GM21619 (cell line): ENCODE measurements around the gene HOXA5.

Experiments used
- ATAC-seq: cut with Tn5 transposase; IDR thresholded peaks from one replicate; pipeline ENCODE4 v1.9.1; 2021; ENCODE audit not compliant: unreplicated experiment

HOXA5 gene

DNA sequence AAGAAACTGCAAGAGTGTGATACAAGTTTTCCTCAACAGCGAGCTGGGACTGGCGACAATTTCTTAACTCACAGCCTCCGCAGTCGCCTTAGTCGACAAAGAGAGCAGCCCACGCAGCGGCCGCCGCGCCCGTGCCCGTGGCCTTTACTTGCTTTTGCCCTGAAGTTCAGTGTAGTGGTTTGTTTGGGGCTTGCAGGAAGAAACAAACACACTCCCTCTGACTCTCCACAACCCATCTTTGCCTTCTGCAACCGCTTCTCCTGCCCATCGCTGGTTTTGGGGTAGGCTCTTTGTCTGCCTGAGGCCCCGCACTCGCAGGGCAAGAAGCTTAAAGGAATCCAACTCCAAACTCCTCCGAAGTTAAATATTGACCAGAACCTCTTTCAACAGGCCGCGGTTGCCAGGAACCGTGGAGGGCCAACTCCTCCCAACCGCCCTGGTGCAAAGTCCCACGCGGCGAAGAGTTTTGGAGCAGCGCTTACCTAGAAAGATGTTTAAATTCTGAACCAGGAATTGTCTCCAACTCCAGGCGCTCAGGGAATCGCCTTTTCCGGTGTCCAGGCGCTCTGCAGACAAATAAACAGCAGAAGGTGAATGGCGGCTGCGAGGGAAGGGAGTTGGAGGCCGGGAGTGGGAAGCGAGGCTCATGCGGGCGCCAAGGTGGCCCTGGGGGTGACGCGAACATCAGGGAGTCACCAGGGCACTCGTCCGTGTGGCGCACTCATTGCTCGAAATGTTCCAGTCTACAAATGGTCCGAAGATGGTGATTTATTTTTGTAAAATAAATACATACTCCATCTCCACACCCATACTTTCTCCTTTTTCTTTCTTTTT, 21.2 kb downstream of the HOXA5 start:
- ATAC-seq: no peak

DNA sequence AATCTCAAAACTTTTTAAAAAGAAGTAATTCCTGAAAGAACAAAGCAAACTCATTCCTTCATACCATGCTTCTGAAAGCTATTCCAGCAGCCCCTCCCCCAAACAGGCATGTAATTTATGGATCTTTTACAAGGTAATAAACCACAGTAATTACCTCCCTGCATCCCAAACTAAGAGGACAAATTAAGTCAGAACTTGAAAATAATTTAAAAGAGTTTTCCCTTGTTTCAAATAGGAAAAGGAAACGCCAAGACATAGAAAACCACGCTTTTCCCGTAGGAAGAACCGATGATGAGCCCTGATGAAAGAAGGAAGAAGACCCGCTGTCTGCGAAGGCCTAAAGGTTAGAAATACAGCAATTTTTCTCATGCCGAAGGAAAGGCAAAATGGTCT, 21.8 kb downstream of the HOXA5 start:
- no peak for ATAC-seq

DNA sequence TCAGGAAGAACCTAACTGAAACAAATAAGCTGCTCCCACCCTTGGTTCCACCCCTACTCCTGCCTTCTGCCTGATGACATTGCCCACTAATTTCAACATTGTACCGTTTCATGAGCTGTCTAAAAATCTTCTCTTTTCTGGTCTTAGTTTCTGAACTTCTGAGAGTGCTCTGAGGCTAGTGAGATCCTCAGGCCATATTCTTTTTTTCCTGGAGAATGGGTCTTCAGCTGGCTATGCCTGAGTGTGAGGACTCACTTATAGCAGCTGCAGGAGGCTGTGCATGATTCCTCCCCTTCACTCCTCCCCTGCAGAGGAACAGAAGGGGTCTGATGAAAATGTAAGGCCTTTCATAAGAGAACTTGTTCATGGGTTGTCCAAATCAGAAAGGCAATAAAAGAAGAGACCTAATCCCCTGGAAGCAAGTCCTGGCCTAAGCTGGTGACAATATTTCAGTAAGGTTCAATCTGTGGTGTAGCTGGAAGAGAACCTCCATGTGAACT, 24.0 kb downstream of the HOXA5 start:
- no peak for ATAC-seq

DNA sequence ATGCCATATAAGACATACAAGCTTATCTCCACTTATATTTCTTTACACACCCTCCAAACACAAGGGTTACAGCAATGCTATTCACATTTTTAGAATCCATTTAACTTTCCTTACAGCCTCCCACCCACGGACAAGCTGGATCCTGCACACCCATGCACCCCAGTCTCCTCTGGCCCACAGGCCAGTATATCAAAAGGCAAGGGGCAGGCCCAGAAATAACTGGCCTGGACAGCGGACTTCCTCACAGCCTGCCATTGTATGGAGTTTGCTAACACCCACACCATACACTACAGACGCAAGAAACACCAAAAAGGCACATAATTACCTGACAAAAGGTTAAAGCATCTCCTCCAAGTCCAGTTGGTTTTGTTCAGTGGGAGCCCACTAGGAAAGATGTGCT, 24.9 kb downstream of the HOXA5 start:
- no peak for ATAC-seq

DNA sequence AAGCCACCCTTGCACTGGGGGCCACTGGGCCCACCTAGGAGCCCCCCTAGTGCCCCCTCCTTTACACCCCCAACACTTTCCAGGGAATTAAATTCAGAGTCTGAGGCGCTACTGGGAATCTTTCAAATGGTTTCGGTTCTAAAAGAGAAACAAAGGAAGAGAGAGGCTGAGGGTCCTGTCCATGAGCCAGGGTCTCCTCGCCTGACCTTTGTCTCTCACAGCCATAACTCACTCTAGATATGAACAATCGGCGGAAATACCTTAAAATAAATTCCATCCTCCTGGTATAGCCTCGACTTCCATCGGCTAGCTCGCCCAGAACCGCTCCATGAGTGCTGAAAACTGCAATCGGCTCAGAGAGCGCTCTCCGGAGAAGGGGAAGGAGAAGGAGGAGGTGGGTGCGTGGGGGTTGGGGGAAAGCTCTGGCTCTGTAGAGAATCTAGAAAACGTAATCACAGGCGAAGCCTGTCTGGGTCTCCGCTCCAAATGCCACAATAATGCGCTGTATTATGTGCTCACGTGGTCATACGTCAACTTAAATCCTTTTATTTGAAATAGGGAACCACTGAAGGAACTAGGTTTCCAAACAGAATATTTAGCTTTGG, 25.5 kb downstream of the HOXA5 start:
- ATAC-seq: no peak

DNA sequence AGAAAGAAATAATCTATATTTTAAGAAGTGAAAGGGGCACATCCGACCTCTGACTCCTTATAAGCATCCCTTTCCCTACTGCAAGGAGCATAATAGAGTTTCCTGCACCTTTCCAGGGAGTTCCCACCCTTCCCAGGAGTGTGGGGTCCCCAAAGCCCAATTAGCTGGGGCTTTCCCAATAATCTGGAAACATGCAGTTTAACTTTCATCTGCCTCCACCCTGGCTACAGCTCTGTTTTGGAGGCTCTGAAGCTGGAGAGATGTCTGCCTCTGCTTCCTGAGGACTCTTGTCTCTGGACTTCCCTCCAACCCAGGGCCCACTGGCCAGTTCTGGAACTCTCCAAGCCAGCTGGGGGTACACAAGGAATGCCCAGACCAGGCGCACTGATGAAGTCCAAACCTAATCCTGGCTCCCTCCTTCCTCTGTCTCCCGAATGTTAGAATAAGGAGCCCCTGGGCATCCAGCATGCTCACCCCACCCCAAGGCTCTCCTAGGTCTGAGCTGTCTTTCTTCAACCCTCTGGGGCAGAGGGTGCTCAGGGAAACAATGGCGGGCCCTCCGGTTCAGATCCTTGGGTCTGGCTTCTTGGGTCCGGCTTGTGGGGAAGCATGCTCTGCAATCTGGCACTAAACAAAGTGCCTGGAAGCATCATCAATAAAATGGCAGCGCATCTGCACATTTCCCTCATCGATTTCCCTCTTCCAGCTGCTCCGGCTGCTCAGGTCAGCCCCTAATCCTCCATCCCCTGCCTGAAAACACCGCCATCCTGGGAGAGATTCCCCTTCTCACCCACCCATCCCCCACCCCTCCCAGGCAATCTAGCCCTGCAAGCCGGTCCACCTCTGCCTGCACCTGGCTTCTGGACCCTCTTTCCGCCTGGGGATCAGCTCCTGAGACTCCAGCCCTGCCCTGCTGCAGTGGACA, 26.3 kb downstream of the HOXA5 start:
- no peak for ATAC-seq

DNA sequence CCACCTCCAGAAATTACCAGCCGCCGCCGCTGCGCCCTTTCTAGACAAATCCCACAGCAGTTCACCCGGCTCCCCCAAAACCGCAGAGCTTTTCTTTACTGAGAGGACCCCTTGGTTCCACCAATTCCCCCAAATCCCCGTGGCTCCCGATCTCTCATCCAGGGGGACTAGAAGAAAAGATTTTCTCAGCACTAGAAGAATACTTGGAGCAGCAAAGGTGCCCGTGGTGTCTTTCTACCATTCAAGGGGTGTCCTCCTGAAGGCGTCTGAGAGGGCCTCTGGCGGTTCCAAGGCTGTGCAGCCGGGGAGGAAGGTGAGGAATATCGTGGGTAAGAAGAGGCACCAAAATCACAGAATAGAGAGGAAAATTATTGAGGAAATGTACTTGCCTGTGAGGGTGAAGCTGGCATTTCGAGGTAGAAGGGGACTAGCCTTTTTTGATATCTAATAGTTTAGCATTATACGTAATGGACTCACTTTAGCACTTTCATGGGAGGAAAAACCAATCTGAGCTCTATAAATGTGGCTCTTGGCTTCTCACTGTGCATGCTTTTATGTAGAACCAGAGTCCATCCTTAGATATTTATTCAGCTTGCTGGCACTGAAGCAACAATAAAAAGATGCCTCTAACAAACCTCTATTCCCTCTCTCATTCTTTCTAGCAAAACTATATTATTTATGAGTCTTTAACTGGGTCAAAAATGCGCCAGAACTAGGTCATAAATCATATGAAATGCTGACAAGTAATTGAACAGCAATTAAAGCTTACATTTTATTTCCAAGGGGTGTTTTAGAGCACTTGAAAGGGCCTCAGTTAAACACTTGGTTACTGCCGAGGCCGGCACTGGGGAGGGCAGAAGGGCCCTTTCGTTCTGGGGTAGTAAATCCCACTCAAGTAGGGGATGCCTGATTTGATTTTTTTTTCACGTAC, 27.2 kb downstream of the HOXA5 start:
- ATAC-seq: no peak

DNA sequence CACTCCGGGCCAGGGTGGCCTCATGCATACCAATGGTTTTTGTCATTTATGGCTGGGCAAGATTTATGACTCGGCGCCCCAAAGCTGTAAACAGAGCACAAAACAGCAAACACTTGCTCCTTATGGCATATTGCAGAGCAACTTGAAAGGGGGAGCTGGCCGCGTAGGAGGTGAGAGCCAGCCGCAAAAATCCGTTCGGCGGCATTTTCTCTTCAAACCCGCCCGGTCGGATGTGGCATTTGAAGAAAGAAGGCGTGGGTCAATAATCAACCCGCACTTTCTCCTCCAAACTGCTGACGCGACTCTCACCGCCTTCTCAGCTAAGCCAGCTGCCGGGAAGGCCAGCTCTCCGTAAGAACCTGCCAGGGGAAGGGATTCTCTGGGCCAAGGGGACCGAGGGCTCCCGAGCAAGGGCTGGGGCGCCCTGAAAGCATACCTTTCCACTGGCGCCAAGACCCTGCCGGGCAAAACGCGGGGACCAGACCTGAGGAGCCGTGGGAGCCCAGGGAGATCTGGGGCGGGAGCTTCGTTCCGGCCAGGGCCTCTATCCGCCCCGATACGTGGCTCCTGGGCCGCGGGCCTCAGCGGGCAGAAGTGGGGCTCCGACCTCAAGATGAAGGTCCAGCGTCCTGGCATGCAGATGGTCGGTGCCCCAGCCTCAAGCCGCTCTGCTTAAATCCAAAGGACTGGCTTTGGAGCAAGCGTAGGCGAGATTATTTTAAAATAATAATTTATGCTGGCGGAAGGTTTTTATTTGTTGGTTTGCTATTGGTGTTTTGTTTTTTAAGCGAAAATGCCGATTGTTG, 28.1 kb downstream of the HOXA5 start:
- no peak for ATAC-seq

DNA sequence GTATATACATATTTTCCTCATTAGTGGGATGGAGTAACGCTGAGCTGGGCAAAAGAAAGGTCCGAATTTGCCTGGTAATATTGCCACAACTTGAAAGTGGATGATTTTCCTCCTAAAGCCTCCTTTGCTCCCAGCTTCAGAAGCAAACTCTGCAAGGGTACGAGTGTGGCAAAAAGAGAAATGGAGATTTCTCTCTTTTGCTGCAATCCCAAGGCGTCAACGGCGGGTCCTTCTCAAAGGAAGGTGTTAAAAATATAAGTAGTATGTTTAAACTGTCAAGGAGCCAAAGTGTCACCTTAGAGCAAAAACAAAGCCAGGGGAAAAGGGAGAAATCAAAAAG, 28.6 kb downstream of the HOXA5 start:
- ATAC-seq: no peak

DNA sequence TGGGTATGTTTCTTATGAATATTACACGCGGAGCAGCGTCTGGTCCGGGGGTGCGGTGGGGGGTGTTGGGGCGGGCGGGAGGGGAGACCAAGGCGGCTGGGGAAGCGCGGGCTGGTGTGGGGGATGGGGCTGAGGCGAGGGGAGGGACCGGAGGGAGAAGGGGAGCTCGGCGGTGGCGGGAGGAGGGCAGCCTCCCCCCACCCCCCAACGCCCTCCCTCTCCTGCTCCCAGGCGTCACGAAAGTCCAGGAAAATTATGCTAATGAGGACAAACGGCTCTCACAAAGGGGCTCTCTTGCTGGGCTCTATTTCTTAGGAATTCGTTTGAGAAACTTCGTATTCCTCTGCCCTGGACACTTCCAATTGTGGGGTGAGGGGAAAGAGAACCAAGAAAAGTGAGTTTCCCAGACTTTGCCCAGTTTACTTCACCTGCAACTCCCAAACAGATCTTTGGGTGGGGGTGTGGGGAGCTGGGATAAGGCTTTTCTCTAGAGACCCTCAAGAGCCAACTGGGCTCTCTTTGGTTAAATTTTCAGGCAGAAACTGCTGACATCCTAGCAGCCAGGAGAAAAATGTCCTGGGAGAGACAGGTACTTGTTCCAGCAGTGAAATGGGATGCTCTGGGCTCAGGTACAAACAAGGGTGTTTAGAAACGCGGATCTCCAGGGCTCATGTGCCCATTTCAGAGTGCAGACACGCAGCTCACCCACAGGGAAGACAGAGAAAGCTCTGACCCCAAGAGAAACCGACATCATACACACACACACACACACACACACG, 29.3 kb downstream of the HOXA5 start:
- no peak for ATAC-seq

DNA sequence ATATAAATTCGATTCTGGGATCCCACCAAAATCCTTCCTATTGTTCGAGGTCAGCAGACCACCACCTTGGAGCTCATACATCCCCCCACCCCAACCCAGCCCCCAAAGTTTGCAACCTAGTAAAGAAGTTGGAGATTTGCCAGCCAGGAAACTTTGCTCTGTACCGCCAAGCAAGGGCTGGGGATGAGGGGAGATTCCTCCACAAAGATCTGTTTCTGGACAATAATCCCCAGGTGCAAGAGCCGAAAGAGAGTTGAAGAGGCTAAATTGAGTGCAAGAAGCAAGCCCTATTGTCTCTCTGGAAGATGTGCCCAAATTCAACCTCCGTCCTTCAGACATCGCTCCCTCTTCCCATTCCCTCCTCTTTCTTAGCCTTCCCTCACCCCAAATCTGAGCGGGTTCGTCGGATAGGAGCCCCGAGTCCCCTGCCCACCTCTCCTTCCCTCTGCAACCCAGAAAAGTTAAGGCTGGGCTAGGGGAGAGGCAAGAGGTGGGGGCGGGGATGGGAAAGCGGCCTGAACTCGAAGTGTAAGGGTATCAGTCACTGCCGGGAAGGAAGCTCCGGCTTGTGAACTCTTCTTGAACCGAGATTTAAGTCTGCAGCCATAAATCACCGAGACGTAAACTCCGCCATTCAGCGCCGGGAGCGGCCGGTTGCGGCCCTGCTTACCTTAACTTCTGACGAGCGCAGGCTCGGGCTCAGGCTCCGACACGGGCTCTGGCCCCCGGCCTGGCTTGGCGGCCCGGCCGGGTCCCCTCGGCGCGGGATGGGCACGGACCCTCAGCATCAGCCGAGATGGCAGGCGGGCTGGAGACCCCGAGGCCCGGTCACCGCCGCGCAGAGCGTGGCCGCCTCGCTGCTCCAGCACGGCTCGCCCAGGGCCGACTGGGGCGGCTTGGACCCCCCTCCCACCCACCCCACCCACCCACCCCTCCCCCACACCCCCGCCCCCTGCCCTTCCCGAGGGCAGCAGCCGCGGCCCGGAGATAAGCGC, 30.2 kb downstream of the HOXA5 start:
- no peak for ATAC-seq

DNA sequence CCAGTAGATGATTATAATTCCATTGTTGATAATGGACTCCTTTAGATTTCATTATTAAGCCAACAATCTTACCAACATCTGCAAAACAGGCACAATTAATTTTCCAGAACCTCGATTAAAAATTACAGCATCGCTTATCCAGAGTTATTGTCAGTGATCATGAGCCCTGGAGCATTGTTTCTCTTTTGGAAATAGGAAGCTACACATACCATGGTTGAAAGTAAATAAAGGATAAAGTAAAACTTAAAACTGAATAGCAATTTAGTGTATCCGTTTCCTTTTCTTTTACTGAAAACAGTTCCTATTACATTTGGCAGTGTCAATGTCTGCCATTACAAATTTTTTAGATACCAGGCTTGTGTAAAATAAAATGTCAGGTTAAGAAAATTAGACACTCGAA, 31.1 kb downstream of the HOXA5 start:
- ATAC-seq: no peak

DNA sequence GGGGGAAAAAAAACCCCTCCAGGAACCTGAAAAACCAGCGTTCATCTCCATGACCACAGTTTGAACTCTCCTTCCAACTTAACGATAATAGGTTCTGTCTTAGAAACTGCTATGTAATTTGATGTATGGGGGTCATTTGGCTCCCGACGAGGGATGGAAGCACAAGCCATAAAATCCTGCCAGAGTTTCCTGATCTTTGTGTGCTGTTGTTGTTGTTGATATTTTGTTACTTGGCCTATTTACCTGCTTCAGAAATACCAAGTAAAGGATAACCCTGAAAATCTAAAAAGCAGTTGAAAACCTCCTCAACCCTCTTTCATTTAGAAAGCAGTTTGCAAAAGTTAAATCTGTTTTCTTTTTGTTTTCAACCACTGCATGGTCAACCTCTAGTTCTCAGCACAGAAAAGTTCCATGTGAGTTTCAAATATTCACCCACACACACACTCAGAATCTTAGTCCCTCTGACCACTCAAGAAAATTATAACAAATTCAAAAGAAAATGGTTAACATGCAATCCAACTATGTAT, 31.7 kb downstream of the HOXA5 start:
- ATAC-seq: no peak

DNA sequence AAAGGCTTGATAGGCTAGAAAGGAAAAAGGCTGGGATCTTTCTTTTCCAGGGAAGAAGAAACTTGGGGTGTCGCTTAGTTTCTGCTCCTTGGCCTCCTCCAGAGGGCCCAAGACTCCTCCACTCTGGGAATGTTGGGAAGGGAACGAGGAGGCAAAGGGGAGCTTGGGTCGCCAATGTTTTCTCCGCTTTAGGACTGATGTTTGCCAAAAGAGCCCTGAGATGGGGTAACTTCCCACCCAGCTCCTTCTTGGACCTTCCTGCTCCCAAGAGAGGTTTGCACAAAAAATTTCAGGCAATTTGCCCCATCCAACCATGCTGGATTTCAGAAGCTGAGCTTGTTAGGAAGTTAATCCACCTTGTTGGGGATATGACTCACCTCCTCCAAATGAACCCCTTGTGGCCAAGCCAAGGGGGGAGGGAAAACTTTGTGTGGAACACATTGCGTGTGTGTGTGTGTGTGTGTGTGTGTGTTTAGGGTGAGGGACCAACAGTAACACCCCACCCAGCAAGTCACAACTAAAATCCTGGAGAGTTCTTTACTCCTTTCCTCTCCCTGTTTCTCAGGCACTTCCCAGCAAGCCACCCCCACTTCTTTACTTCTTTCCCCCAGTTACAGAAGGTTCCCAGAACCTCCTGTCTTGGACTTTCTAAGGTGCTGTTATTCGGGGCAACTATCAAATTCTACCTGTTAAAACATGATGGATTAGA, 32.3 kb downstream of the HOXA5 start:
- no peak for ATAC-seq

DNA sequence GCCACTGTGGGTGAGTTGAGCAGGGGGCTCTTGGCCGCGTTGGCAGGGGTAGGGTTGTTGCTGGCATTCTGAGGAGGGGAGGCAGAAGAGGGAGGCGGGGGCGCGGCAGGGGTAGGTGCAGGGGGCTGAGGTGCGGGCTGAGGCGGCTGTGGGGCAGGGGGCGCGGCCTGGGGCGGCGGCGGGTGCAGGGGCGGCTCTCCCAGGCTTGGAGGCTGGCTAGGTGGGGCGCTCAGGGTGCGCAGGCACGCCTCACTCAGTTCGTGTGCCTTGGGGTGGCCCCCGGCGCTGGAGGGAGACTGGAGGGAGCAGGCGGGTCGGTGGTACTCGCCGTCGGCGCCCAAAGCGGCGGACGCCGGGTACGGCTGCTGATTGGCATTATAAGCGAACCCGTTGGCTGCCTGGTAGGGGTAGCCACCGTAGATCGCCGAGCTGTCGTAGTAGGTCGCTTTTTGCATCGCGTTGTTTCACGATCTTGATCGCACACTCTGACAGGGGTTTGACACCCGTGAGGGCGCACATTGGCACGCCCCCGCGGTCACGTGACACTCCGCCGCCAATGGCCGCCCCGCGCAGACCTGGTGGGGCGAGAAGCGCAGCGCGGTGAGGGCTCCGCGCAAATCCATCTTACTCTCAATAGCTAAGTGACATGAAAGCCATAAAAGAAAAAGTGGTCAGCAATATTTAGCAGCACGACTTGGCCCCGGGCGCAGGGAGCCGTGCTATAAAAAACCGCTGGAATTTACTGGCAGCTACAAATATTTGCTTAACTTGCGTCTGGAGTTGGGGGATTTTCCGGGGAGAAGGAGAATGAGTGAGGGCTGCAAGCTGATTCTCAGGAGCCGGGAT, 33.1 kb downstream of the HOXA5 start:
- no peak for ATAC-seq
